ENCODE data around the gene SRBD1. TPM values are rescaled to one million over a fixed set of nuclear protein-coding genes. Genes with fewer than 3 reads are reported as not detected.

SRBD1 gene
- total RNA-seq, 4 donors from 2014 or later: 13.5 to 36.2 (median 26.8) TPM

DNA sequence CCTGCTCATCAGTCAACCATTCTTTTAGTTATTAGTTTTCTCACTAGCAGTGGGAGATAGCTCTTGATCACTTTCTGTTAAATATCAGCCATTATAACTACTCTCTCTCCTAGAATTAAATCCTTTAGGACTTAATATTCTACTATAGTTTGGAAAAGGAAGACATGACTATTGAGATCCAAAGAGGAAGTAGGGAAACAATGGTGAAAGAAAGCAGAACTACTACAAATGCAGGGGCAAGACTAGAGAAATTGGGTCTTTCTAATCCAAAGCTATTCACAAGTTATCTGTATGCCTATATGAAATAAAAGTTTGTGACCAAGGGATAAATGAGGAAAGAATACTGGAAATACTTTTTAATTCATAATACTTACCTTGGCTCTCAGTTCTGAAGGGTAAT is 65.1 kb downstream of the SRBD1 start:
- H3K4me1 ChIP-seq: no peaks in the 10 kb centered on the region
- intact Hi-C loops (cut with DNase I; ENCODE audit: low total_unique reads) (no loop called here), in situ Hi-C loops (cut with MboI; ENCODE audit: low pct_ligation_motif_present in 1 of 4, low pct_unique_long_range_greater_than_20kb in 1 of 4, low sequenced_read_pairs in 3 of 4) (no loop called here)
- no peaks in the 10 kb centered on the region for H3K27me3 ChIP-seq
- H3K4me3 ChIP-seq: no peak overlapping the region
- DNase-seq: no peak
- no peaks in the 10 kb centered on the region for H3K9me3 ChIP-seq
- no peak for TF ChIP-seq EP300 (IDR thresholded peaks at IDR 0.05; ENCODE audit: low read depth)
- no peak for TF ChIP-seq POLR2AphosphoS5 (IDR thresholded peaks at IDR 0.05)
- TF ChIP-seq POLR2A (IDR thresholded peaks at IDR 0.05): no peak
- peaks cover 0 to 48% (median 7%) of the 10 kb centered on the region in 4 donors for H3K36me3 ChIP-seq
- no peak overlapping the region for H3K27ac ChIP-seq

DNA sequence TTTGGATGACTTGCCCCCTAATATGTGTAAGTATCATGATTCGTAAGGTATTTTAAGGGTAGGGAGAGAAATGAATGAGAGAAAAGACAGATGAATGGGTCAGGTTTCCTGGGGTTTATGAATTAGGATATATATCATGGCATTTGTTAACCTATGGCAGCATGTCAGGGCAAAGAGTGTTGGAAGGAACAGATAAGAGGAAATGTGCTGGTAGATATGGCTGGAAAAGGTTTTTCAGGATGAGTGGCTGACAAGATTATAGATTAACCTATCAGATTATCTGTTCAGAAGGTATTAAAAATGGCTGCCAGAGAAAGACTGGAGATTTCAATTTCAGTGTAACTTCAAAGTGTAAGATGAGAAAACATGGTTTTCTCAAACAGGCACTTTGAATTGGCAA is 67.8 kb downstream of the SRBD1 start:
- no peaks in the 10 kb centered on the region for H3K9me3 ChIP-seq
- H3K27ac ChIP-seq: no peak overlapping the region
- no peaks in the 10 kb centered on the region for H3K4me1 ChIP-seq
- no peak for TF ChIP-seq POLR2AphosphoS5 (IDR thresholded peaks at IDR 0.05)
- TF ChIP-seq, protein P1, sequence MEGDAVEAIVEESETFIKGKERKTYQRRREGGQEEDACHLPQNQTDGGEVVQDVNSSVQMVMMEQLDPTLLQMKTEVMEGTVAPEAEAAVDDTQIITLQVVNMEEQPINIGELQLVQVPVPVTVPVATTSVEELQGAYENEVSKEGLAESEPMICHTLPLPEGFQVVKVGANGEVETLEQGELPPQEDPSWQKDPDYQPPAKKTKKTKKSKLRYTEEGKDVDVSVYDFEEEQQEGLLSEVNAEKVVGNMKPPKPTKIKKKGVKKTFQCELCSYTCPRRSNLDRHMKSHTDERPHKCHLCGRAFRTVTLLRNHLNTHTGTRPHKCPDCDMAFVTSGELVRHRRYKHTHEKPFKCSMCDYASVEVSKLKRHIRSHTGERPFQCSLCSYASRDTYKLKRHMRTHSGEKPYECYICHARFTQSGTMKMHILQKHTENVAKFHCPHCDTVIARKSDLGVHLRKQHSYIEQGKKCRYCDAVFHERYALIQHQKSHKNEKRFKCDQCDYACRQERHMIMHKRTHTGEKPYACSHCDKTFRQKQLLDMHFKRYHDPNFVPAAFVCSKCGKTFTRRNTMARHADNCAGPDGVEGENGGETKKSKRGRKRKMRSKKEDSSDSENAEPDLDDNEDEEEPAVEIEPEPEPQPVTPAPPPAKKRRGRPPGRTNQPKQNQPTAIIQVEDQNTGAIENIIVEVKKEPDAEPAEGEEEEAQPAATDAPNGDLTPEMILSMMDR (IDR thresholded peaks at IDR 0.05): no peak
- no peak for TF ChIP-seq POLR2A (IDR thresholded peaks at IDR 0.05)
- TF ChIP-seq EP300 (IDR thresholded peaks at IDR 0.05; ENCODE audit: low read depth): no peak
- H3K4me3 ChIP-seq: no peak overlapping the region
- DNase-seq: no peak
- H3K27me3 ChIP-seq: no peaks in the 10 kb centered on the region
- intact Hi-C loops (cut with DNase I; ENCODE audit: low total_unique reads) (no loop called here), in situ Hi-C loops (cut with MboI; ENCODE audit: low pct_ligation_motif_present in 1 of 4, low pct_unique_long_range_greater_than_20kb in 1 of 4, low sequenced_read_pairs in 3 of 4) (no loop called here)
- H3K36me3 ChIP-seq: peaks cover 0 to 51% (median 7%) of the 10 kb centered on the region in 4 donors
- WGBS, 2 donors (ENCODE audit: low coverage in 1 of 2): 97 to 100% methylated on average over 1 of the region's 1 CpG

DNA sequence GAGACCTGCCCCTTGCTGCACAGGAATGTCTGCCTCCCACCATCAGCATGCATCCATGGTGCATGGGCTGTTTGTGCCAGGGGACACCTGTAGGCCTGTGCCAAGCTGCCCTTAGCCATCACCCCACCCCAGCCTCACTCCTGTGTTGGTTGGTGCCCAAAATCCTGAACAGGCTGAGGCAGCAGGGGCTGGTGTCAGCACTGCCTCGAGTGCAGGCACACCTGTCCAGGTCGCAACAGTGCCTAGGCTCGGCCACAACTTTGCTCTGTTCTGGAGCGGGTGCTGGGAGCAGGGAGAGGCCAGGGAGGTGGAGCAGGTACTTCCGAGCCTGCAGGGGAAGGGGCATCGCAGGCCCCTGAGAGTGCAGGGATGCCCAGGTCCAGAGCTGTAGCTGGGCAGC is 69.1 kb downstream of the SRBD1 start:
- H3K27me3 ChIP-seq: no peaks in the 10 kb centered on the region
- in situ Hi-C loops (cut with MboI; ENCODE audit: low pct_ligation_motif_present in 1 of 4, low pct_unique_long_range_greater_than_20kb in 1 of 4, low sequenced_read_pairs in 3 of 4) (no loop called here), intact Hi-C loops (cut with DNase I; ENCODE audit: low total_unique reads) (no loop called here)
- no peaks in the 10 kb centered on the region for H3K9me3 ChIP-seq
- no peak overlapping the region for H3K27ac ChIP-seq
- no peak for TF ChIP-seq POLR2A (IDR thresholded peaks at IDR 0.05)
- TF ChIP-seq, protein P1 (IDR thresholded peaks at IDR 0.05): no peak
- no peak for TF ChIP-seq POLR2AphosphoS5 (IDR thresholded peaks at IDR 0.05)
- TF ChIP-seq EP300 (IDR thresholded peaks at IDR 0.05; ENCODE audit: low read depth): no peak
- no peak for DNase-seq
- no peak overlapping the region for H3K4me3 ChIP-seq
- WGBS, 2 donors (ENCODE audit: low coverage in 1 of 2): 98% methylated on average over 6 of the region's 6 CpGs; no CpG with 5 or more reads in 1 of the 2 donors
- H3K36me3 ChIP-seq: peaks cover 0 to 45% (median 7%) of the 10 kb centered on the region in 4 donors
- H3K4me1 ChIP-seq: no peaks in the 10 kb centered on the region

DNA sequence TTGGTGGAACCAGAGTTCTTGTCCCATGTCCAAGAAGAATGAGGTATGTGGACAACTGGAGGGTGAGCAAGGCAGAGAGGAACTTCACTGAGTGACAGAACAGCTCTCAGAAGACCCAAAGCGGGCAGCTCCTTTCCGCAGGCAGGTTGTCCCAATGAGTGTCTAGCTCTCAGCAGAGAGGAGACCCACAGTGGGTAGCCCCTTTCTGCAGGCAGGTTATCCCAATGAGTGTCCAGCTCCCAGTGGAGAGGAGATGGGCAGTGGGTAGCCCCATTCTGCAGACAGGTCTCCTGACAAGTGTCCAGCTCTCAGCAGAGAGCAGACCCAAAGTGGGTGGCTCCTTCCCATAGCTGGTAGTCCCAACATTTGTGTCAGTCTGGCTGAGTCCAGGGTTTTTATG is 69.6 kb downstream of the SRBD1 start:
- H3K27ac ChIP-seq: no peak overlapping the region
- DNase-seq: no peak
- WGBS, 2 donors (ENCODE audit: low coverage in 1 of 2): 100% methylated on average over 2 of the region's 2 CpGs; no CpG with 5 or more reads in 1 of the 2 donors
- intact Hi-C loops (cut with DNase I; ENCODE audit: low total_unique reads): no loop called here
- no peaks in the 10 kb centered on the region for H3K4me1 ChIP-seq
- no peak overlapping the region for H3K4me3 ChIP-seq
- no peaks in the 10 kb centered on the region for H3K27me3 ChIP-seq
- peaks cover 0 to 41% (median 7%) of the 10 kb centered on the region in 4 donors for H3K36me3 ChIP-seq
- H3K9me3 ChIP-seq: no peaks in the 10 kb centered on the region
- in situ Hi-C loops (cut with MboI; ENCODE audit: low pct_ligation_motif_present in 1 of 4, low pct_unique_long_range_greater_than_20kb in 1 of 4, low sequenced_read_pairs in 3 of 4): no loop called here
- no peak for TF ChIP-seq POLR2AphosphoS5 (IDR thresholded peaks at IDR 0.05)
- TF ChIP-seq, protein P1 (IDR thresholded peaks at IDR 0.05): no peak
- TF ChIP-seq EP300 (IDR thresholded peaks at IDR 0.05; ENCODE audit: low read depth): no peak
- no peak for TF ChIP-seq POLR2A (IDR thresholded peaks at IDR 0.05)

DNA sequence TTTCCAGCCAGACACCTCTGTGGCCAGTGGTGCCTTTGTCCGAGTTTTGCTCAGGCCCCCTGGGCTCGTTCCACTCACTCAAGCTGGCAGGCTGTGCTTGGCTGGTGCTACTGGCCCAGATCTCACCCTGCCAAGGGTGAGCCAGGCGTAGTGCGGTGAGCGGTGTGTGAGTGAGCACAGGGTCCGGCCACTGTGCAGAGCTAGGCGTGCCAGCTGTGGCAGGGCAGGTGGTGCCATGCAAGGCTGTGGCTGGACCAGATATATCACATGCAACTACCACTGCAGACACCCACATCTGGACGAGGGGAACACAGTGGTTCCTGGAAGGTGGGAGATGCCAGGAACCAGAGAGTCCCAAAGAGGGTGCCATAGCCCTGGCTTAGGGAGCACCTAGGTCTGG is 70.1 kb downstream of the SRBD1 start:
- no peaks in the 10 kb centered on the region for H3K27me3 ChIP-seq
- H3K4me1 ChIP-seq: no peaks in the 10 kb centered on the region
- no peak overlapping the region for H3K4me3 ChIP-seq
- H3K27ac ChIP-seq: no peak overlapping the region
- in situ Hi-C loops (cut with MboI; ENCODE audit: low pct_ligation_motif_present in 1 of 4, low pct_unique_long_range_greater_than_20kb in 1 of 4, low sequenced_read_pairs in 3 of 4): no loop called here
- intact Hi-C loops (cut with DNase I; ENCODE audit: low total_unique reads): no loop called here
- WGBS, 2 donors (ENCODE audit: low coverage in 1 of 2): 100% methylated on average over 8 of the region's 8 CpGs; no CpG with 5 or more reads in 1 of the 2 donors
- TF ChIP-seq, protein P1 (IDR thresholded peaks at IDR 0.05): no peak
- no peak for TF ChIP-seq POLR2A (IDR thresholded peaks at IDR 0.05)
- TF ChIP-seq POLR2AphosphoS5 (IDR thresholded peaks at IDR 0.05): no peak
- TF ChIP-seq EP300 (IDR thresholded peaks at IDR 0.05; ENCODE audit: low read depth): no peak
- peaks cover 0 to 36% (median 7%) of the 10 kb centered on the region in 4 donors for H3K36me3 ChIP-seq
- no peaks in the 10 kb centered on the region for H3K9me3 ChIP-seq
- no peak for DNase-seq

Measured in transverse colon (tissue), 4 donors.